MM.1S (cell line): ENCODE results near the gene RAPGEF4.

ENCODE experiments used
- DNase-seq: peaks from one replicate; pipeline ENCODE4 v3.0.0-alpha.2; 2015
- H2AFZ ChIP-seq: fragments of 300-600 bp; sonication (generic); 2 replicates; pipeline ENCODE4 v1.6.0; 2016; ENCODE audit warnings: antibody characterized with exemption, low read length
- H3F3A ChIP-seq: fragments of 300-600 bp; sonication (generic); 2 replicates; pipeline ENCODE4 v1.6.1; 2016; ENCODE audit warnings: mild to moderate bottlenecking, antibody characterized with exemption, low read length, moderate library complexity, mixed read lengths; ENCODE audit not compliant: insufficient read depth
- H3K27ac ChIP-seq: fragments of 300-600 bp; sonication (generic); 2 replicates; pipeline ENCODE4 v1.5.1; 2016; ENCODE audit warnings: mild to moderate bottlenecking, low read length
- H3K27me3 ChIP-seq: fragments of 300-600 bp; sonication (generic); replicated peaks from 2 replicates; pipeline ENCODE4 v1.6.0; 2016; ENCODE audit warnings: low read length; ENCODE audit not compliant: insufficient read depth
- H3K36me3 ChIP-seq: fragments of 300-600 bp; sonication (generic); replicated peaks from 2 replicates; pipeline ENCODE4 v1.6.1; 2016; ENCODE audit warnings: mild to moderate bottlenecking, low read length, mixed read lengths; ENCODE audit not compliant: insufficient read depth
- H3K4me1 ChIP-seq: fragments of 300-600 bp; sonication (generic); 2 replicates; pipeline ENCODE4 v1.6.1; 2016; ENCODE audit warnings: low read length, mixed read lengths
- H3K4me2 ChIP-seq: fragments of 300-600 bp; sonication (generic); 2 replicates; pipeline ENCODE4 v1.6.0; 2016; ENCODE audit warnings: low read depth, low read length
- H3K4me3 ChIP-seq: fragments of 300-600 bp; sonication (generic); 2 replicates; pipeline ENCODE4 v1.5.1; 2016; ENCODE audit warnings: low read length, mixed read lengths
- H3K79me2 ChIP-seq: fragments of 300-600 bp; sonication (generic); 2 replicates; pipeline ENCODE4 v1.6.1; 2016; ENCODE audit warnings: mixed run types, low read length, mixed read lengths
- H3K9ac ChIP-seq: fragments of 300-600 bp; sonication (generic); 2 replicates; pipeline ENCODE4 v1.6.1; 2016; ENCODE audit warnings: low read length, mixed read lengths
- H3K9me2 ChIP-seq: fragments of 300-600 bp; sonication (generic); replicated peaks from 2 replicates; pipeline ENCODE4 v1.6.1; 2016; ENCODE audit warnings: mild to moderate bottlenecking, low read length, mixed read lengths; ENCODE audit not compliant: insufficient read depth
- H3K9me3 ChIP-seq: fragments of 300-600 bp; sonication (generic); replicated peaks from 2 replicates; pipeline ENCODE4 v1.6.1; 2016; ENCODE audit warnings: mild to moderate bottlenecking, low read length, mixed read lengths; ENCODE audit not compliant: insufficient read depth
- H4K20me1 ChIP-seq: fragments of 300-600 bp; sonication (generic); 2 replicates; pipeline ENCODE4 v1.6.1; 2016; ENCODE audit warnings: mild to moderate bottlenecking, low read length, moderate library complexity, mixed read lengths; ENCODE audit not compliant: insufficient read depth
- EZH2 ChIP-seq: fragments of 300-600 bp; sonication (generic); optimal IDR thresholded peaks from 2 replicates; pipeline ENCODE3; 2017; ENCODE audit warnings: low read depth, mild to moderate bottlenecking, antibody characterized with exemption, low read length, mixed read lengths
- EZH2phosphoT487 ChIP-seq: fragments of 300-600 bp; sonication (generic); IDR thresholded peaks from 2 replicates; pipeline ENCODE4 v1.6.1; 2018; ENCODE audit warnings: antibody characterized with exemption, low read length
- TF ChIP-seq, protein P1 (sequence below): fragments of 300-600 bp; sonication (generic); IDR thresholded peaks from 2 replicates; pipeline ENCODE4 v1.5.1; 2016; ENCODE audit warnings: antibody characterized with exemption, low read length, mixed read lengths

Gene RAPGEF4

DNA sequence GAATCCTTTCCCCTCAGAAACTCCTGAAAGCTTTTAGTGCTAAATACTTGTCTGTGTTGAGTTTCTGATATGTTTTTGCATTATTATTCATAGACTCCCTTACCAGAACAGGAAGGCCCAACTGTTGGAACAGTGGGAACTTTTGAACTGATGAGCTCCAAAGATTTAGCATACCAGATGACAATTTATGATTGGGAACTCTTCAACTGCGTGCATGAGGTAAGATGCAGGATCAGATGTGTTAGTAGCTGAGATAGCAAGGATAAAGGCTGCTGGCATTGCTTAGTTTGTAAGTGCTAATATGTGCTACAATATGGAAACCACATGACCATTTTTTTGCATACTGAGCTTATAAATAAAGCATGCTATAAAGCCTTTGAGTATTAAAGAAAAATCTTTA, 290.8 kb downstream of the RAPGEF4 start:
- Histone ChIP-seq H3K9me3 (no peaks in the 10 kb centered on the region), H3K27ac (no peak overlapping the region), H4K20me1 (no peaks in the 10 kb centered on the region), H3K4me1 (0 out of 2 replicates have a peak, but pooled peaks cover 3% of the 10 kb centered on the region), H3K4me3 (no peak overlapping the region), H2AFZ (no peak overlapping the region), H3K79me2 (no peaks in the 10 kb centered on the region), H3K4me2 (no peak overlapping the region), H3K9me2 (no peaks in the 10 kb centered on the region), H3K36me3 (no peaks in the 10 kb centered on the region), H3K27me3 (no peaks in the 10 kb centered on the region), H3F3A (no peaks in the 10 kb centered on the region), H3K9ac (no peak overlapping the region)
- TF ChIP-seq EZH2 (no peak), EZH2phosphoT487 (no peak)
- TF ChIP-seq, protein P1, sequence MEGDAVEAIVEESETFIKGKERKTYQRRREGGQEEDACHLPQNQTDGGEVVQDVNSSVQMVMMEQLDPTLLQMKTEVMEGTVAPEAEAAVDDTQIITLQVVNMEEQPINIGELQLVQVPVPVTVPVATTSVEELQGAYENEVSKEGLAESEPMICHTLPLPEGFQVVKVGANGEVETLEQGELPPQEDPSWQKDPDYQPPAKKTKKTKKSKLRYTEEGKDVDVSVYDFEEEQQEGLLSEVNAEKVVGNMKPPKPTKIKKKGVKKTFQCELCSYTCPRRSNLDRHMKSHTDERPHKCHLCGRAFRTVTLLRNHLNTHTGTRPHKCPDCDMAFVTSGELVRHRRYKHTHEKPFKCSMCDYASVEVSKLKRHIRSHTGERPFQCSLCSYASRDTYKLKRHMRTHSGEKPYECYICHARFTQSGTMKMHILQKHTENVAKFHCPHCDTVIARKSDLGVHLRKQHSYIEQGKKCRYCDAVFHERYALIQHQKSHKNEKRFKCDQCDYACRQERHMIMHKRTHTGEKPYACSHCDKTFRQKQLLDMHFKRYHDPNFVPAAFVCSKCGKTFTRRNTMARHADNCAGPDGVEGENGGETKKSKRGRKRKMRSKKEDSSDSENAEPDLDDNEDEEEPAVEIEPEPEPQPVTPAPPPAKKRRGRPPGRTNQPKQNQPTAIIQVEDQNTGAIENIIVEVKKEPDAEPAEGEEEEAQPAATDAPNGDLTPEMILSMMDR = no peak
- DNase-seq = no peak

DNA sequence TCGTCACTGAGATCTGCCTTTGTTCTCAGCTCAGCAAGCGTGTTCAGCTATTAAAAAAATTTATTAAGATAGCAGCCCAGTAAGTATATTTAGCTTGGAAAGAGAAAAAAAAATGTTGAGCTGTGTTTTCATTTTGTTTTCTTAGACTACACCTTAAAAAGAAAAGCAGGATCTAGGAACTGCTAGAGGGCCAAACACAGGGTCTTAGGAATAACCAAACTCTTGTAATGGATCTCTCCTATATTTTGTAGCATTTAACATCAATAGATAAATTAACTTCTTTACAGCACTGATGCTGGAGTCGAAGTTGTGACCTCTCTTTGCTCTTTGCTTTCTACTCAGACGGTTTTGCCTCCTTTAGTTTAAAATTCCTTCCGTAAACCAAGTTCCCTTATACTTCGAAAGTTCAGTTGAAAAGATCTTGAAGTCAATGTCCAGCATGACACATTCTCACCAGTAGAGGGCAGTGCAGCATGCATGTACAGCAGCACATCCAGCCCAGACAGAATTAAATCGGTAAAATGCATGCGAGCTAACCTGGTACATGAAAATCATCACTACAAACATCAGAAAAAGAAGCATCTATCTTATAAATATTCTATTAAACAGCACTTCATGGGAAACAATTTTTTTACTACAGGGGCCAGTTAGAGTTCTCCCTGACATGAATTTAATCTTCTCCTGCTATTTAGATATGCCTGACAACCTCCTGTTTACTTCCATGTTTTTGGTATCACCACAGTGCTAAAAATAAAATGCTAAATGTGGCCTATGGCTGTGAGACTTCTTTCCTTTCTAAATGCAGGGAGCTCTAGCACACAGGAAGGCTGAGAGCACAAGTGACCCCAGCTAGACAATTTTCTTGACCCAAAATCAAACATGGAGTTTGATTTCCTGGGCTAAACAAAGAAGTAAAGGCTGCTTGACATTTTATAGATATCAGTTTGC, 291.8 kb downstream of the RAPGEF4 start:
- H3K4me3 ChIP-seq = no peak overlapping the region
- H3K4me1 ChIP-seq = 0 out of 2 replicates have a peak, but pooled peaks cover 3% of the 10 kb centered on the region
- H3F3A ChIP-seq = no peaks in the 10 kb centered on the region
- H3K36me3 ChIP-seq = no peaks in the 10 kb centered on the region
- no peaks in the 10 kb centered on the region for H4K20me1 ChIP-seq
- no peaks in the 10 kb centered on the region for H3K9me3 ChIP-seq
- H3K27me3 ChIP-seq = no peaks in the 10 kb centered on the region
- H3K27ac ChIP-seq = no peak overlapping the region
- peak; percentile 78 for DNase-seq
- no peaks in the 10 kb centered on the region for H3K9me2 ChIP-seq
- TF ChIP-seq, protein P1 = peak; percentile 93
- TF ChIP-seq EZH2phosphoT487 (no peak), EZH2 (no peak)
- H2AFZ ChIP-seq = no peak overlapping the region
- H3K4me2 ChIP-seq = no peak overlapping the region
- no peak overlapping the region for H3K9ac ChIP-seq
- H3K79me2 ChIP-seq = no peaks in the 10 kb centered on the region

DNA sequence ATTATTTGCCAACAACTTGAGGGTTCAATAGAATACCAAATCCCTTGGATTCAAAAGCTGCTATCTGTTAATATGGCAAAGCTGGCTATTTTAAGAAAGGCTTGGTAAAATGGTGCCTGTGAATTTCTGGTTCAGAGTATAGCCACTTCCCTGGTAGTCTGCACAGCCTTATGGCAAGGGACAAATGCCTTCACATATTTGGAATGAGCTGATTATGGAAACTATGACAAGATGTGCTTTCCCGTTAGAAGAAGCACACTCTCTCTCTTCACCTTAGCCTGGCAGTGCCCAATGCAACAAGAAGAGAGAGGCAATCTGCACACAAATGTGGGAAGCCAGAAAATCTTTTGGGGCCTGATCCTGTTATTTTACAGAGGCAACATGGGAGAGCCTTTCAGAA, 292.5 kb downstream of the RAPGEF4 start:
- TF ChIP-seq EZH2phosphoT487 (no peak), EZH2 (no peak)
- TF ChIP-seq, protein P1 = no peak
- Histone ChIP-seq H3K79me2 (no peaks in the 10 kb centered on the region), H3K4me1 (0 out of 2 replicates have a peak, but pooled peaks cover 3% of the 10 kb centered on the region), H3K9me3 (no peaks in the 10 kb centered on the region), H3K9ac (no peak overlapping the region), H3K27ac (no peak overlapping the region), H3K36me3 (no peaks in the 10 kb centered on the region), H4K20me1 (no peaks in the 10 kb centered on the region), H3F3A (no peaks in the 10 kb centered on the region), H3K4me3 (no peak overlapping the region), H3K4me2 (no peak overlapping the region), H3K9me2 (no peaks in the 10 kb centered on the region), H3K27me3 (no peaks in the 10 kb centered on the region), H2AFZ (no peak overlapping the region)
- DNase-seq = no peak
